ENCODE data around the gene LHFPL3.

Gene LHFPL3

DNA sequence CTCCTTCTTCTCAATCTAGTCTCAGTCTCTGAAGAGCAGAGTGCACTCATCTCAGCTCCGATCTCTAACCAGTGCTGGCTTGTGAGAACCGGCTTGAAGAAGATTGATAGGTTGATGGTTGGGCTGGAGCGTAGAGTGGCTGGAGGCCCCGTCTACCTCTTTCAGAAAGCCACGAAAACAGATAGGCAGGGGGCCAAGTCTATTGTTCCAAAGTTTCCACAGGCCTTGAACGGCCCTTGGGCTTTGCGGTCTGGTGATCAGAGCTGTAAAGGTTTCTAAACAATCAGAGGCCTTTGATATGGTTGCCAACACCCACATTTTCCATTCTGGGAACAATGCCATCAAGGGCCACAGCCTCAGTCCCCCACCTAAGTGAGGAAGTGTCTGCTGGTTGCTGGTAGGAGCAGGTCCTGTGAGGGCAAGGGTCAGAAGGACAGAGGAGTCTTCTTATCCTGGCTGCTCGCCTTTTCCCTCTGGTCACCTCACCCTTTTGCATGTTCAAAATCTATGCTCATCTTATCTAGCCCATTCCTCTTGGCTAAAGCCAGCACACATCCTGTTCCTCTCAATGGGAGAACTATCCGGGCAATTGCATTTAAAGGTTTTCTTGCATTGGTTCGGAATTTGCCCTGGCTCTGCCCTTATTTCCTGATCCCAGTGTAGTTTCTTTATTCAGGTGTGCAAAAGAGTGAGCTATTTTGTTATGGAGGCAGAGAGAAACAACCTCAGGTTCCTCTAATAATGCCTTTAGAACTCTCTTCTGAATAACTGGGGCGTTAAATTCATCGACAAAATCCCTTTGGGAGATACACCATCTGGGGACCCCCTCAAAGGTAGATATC lies 615.3 kb downstream of the LHFPL3 start:
- DNase-seq, result peak; percentile 69

DNA sequence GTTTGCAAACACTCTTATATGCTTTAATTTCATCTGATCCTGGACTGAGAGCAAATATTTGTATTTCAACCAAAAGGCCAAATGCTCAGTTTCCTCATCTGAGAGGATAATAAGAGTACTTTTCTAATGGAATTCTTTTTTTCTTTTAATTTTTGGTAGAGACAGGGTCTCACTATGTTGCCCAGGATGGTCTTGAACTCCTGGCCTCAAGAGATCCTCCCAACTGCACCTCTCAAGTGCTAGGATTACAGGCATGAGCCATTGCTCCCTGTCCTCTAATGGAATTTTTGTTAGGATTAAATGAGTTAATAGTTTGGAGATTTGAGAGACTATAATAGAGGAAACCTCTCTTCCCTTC lies 617.2 kb downstream of the LHFPL3 start:
- DNase-seq, result no peak

DNA sequence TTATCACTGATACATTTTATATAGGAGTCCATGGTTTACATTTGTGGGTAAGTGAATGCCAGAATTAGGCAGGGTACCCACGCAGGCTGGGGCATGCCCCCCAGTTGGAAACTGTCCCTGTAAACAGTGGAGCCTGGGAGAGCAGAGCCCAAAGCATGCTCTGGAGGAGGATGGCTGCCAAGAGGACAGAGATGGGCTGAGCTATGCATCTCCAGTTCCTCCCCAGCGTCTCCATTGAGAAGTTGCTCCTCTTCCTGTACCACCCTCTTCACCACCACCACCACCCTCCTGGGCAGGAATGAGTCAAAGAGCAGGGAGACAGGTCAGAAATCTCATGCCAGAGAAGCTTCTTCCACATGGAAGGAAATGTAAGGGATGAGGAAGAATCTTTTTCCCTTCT lies 617.9 kb downstream of the LHFPL3 start:
- DNase-seq, result no peak

DNA sequence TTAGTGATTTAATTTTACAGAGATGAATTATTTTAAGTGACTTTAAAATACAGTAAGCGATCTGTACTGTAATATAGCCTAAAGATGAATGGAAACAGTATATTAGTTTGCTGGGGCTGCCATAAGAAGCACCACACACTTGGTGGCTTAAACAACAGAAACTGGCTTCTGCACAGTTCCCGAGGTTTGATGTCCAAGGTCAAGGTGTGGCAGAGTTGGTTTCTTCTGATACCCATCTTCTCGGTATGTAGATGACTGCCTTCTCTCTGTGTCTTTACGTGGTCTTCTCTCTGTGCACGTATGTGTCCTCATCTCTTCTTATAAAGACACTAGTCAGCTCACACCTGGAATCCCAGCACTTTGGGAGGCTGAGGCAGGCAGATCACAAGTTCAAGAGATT lies 621.6 kb downstream of the LHFPL3 start:
- DNase-seq, result no peak

DNA sequence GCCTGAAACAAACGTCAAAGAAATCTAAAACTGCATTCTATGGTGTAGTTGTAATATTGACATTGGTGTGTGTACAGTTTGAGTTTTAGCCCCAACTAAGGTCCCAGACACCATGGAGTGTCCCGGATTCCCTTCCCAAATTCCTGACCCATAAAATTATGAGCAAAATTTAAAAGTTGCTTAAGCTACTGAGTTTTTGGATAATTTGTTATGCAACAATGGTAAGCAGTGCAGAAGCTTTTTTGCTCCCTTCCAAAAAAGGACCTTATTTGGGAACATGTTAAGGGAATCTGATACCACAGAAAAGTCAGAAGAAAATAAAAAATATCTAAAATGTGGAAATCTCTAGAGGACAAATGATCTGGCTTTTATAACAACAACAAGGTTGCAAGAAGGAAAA lies 622.4 kb downstream of the LHFPL3 start:
- no peak for DNase-seq

DNA sequence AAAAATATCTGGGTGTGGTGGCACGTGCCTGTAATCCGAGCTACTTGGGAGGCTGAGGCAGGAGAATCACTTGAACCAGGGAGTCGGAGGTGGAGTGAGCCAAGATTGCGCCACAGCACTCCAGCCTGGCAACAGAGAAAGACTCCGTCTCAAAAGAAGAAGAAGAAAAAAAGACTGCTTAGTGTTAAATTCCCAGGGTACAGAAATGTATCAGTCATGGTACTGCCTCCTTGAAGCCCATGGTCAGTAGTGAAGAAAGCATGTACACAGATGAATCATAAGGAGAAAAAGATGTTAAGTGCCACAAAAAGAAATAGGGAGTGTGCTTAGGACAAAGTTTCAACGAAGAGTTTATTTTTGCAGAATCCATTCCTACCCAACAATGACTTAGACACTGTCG lies 623.1 kb downstream of the LHFPL3 start:
- no peak for DNase-seq

DNA sequence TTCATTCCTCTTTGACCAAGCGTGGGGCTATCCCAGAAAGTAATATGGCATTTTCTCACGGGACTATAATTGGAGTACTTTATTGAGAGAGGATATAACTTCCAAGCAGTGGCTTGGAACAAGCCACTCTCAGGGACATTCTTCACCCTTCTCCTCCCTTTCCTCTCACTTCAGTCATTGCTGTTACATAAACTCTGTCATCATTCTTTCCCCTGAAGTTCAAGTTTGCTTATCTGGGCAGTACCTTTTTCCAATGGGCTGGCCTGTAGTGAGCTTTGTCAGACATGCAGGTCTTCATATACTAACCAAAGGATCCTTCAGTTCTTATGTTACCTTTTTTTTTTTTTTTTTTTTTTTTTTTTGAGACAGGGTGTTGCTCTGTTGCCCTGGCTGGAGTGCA lies 626.9 kb downstream of the LHFPL3 start:
- no peak for DNase-seq

Data from activated naive CD4-positive, alpha-beta T cell treated with Interleukin-2 at 50 U/mL for 16 hours (primary cell).